Heart left ventricle (tissue), 13 donors: Measurements from ENCODE around the gene ATXN7L1.

Source experiments
- POLR2A ChIP-seq, 2 donors: fragments of 450-650 bp; IDR thresholded peaks; one replicate each; pipeline ENCODE4 v1.6.1; 2017; ENCODE audit warnings: antibody characterized with exemption in 2 of 2, mild to moderate bottlenecking in 2 of 2, moderate library complexity in 2 of 2
- TF ChIP-seq, protein P1 (sequence below), 12 donors: fragments of 200-600 bp; sonication (generic) in 4 of 12; IDR thresholded peaks; one replicate each; pipeline versions ENCODE4 v1.5.0 to v1.8.0; 2018 to 2022; ENCODE audit warnings: antibody characterized with exemption in 12 of 12, mild to moderate bottlenecking in 5 of 12
- donor health status: ischemic (EF 13 %, LVEDD 7.1; RV severe dilation, severe dysfunction).
- donor health status: DM: no; HTN: yes; CAD: no.
- donor health status: DM: no; HTN: no; CAD: no.
- donor health status: ischemic (EF 25% LVEDD 6.9; RV normal size, moderate dysfunction).
- donor health status: ischemic (EF 25% LVEDD 5.7; RV mildly dilated, moderate dysfunction).
- donor health status: ischemic (EF 35%, LVEDD 5.7; RV mildly dilated, moderate dysfunction).
- donor health status: nonischemic (EF 11% LVEDD 7.7; RV severe dilation, severe dysfunction).
- donor health status: DM: yes; HTN: yes; CAD: no.
- donor health status: PGD.
- donor health status: ischemic (EF 29% LVEDD 5.4; RV normal size, mild dysfunction).
- donor health status: nonischemic (EF 23%, LVEDD 6.1; RV moderate dilation, normal function).

DNA sequence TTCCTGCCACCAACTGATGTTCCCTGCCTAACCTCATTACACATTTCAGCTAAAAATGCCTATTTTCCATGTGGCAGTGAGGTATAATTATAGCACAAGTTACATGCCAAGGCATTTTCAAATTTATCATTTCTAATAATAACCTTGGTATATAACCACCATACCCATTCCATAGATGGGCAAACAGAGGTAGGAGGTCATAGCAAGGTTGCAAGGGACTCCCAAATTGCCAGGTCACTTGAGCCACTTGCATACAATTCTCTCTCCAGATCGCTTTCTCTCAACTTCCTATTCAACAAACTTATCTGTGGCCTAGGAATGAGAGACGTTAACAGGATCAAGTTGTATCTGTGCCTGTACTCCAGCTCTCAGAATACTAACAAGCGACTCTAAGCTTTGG is 108.3 kb downstream of the ATXN7L1 start:
- TF ChIP-seq POLR2A (IDR thresholded peaks at IDR 0.05) = no peak
- TF ChIP-seq, protein P1, sequence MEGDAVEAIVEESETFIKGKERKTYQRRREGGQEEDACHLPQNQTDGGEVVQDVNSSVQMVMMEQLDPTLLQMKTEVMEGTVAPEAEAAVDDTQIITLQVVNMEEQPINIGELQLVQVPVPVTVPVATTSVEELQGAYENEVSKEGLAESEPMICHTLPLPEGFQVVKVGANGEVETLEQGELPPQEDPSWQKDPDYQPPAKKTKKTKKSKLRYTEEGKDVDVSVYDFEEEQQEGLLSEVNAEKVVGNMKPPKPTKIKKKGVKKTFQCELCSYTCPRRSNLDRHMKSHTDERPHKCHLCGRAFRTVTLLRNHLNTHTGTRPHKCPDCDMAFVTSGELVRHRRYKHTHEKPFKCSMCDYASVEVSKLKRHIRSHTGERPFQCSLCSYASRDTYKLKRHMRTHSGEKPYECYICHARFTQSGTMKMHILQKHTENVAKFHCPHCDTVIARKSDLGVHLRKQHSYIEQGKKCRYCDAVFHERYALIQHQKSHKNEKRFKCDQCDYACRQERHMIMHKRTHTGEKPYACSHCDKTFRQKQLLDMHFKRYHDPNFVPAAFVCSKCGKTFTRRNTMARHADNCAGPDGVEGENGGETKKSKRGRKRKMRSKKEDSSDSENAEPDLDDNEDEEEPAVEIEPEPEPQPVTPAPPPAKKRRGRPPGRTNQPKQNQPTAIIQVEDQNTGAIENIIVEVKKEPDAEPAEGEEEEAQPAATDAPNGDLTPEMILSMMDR (IDR thresholded peaks at IDR 0.05) = no peak
